ENCODE measurements around the gene AMPD3.

Gene AMPD3

GRCh38 chr11:10439351-10439750 is 15.7 kb upstream of the AMPD3 start:
- no peak for DNase-seq

GRCh38 chr11:10439924-10440323 is 15.1 kb upstream of the AMPD3 start:
- no peak for DNase-seq

- DNase-seq: no peak
These were observed 14.7 kb upstream of the AMPD3 start for GRCh38 chr11:10440401-10440800.

- DNase-seq: no peak
These were observed 14.0 kb upstream of the AMPD3 start for GRCh38 chr11:10441091-10441490.

- DNase-seq: no peak
These were observed 13.2 kb upstream of the AMPD3 start for GRCh38 chr11:10441652-10442503.

- no peak for DNase-seq
These were observed 11.9 kb upstream of the AMPD3 start for GRCh38 chr11:10443152-10443551.

GRCh38 chr11:10443721-10444235 is 11.3 kb upstream of the AMPD3 start:
- no peak for DNase-seq

GRCh38 chr11:10444725-10445315 is 10.2 kb upstream of the AMPD3 start:
- DNase-seq: no peak

- no peak for DNase-seq
These were observed 7.6 kb upstream of the AMPD3 start for GRCh38 chr11:10447445-10447844.

- no peak for DNase-seq
These were observed 4.3 kb upstream of the AMPD3 start for GRCh38 chr11:10450462-10451425.

GRCh38 chr11:10451426-10452116 is 3.5 kb upstream of the AMPD3 start:
- DNase-seq: no peak

- DNase-seq: no peak
These were observed 2.8 kb upstream of the AMPD3 start for GRCh38 chr11:10452211-10452767.

- DNase-seq: no peak
These were observed 1.8 kb upstream of the AMPD3 start for GRCh38 chr11:10453261-10453660.

- DNase-seq: peak; percentile 43
These were observed 798 bp downstream of the AMPD3 start for GRCh38 chr11:10455637-10456487.

- no peak for DNase-seq
These were observed 1.5 kb downstream of the AMPD3 start for GRCh38 chr11:10456519-10456918.

GRCh38 chr11:10457901-10458300 is 2.8 kb downstream of the AMPD3 start:
- DNase-seq: no peak

- no peak for DNase-seq
These were observed 4.2 kb downstream of the AMPD3 start for GRCh38 chr11:10459029-10459970.

GRCh38 chr11:10460611-10461275 is 5.7 kb downstream of the AMPD3 start:
- no peak for DNase-seq

GRCh38 chr11:10461276-10461790 is 6.3 kb downstream of the AMPD3 start:
- DNase-seq: no peak

Data from T1000 (cell line).